SK-N-MC (cell line): ENCODE measurements around the gene HPS4.

Experiments used
- DNase-seq: peaks from one replicate; pipeline ENCODE4 v3.0.0-alpha.2; 2011; ENCODE audit warnings: low read depth, low spot score
- H3K27ac ChIP-seq: fragments of 200-600 bp; sonication (generic); 2 replicates; pipeline ENCODE4 v1.5.1; 2016; ENCODE audit warnings: mixed run types
- H3K36me3 ChIP-seq: fragments of 200-600 bp; sonication (generic); 2 replicates; pipeline ENCODE4 v1.6.1; 2017; ENCODE audit warnings: antibody characterized with exemption, low read length, mixed read lengths; ENCODE audit not compliant: insufficient read depth
- H3K4me3 ChIP-seq: fragments of 200-600 bp; sonication (generic); 2 replicates; pipeline ENCODE4 v1.5.1; 2016
- H3K9ac ChIP-seq: fragments of 200-600 bp; sonication (generic); 2 replicates; pipeline ENCODE4 v1.8.0; 2017; ENCODE audit warnings: mixed run types, mixed read lengths; ENCODE audit not compliant: insufficient read length
- H3K9me3 ChIP-seq: fragments of 200-600 bp; sonication (generic); 2 replicates; pipeline ENCODE4 v1.6.1; 2017; ENCODE audit warnings: low read depth, mild to moderate bottlenecking, antibody characterized with exemption, low read length, moderate library complexity, mixed read lengths
- EZH2 ChIP-seq: fragments of 200-600 bp; sonication (generic); IDR thresholded peaks from one replicate; pipeline ENCODE4 v1.6.1; 2017; ENCODE audit warnings: antibody characterized with exemption
- FOXP2 ChIP-seq: optimal IDR thresholded peaks from 2 replicates; pipeline ENCODE3; 2011; ENCODE audit warnings: mild to moderate bottlenecking, moderate library complexity; ENCODE audit not compliant: insufficient read depth; ENCODE audit errors: extremely low read length, control extremely low read depth
- POLR2AphosphoS5 ChIP-seq: IDR thresholded peaks from 2 replicates; pipeline ENCODE4 v1.6.1; 2012; ENCODE audit warnings: mild to moderate bottlenecking, low read depth, low read length, borderline replicate concordance

HPS4 gene

DNA sequence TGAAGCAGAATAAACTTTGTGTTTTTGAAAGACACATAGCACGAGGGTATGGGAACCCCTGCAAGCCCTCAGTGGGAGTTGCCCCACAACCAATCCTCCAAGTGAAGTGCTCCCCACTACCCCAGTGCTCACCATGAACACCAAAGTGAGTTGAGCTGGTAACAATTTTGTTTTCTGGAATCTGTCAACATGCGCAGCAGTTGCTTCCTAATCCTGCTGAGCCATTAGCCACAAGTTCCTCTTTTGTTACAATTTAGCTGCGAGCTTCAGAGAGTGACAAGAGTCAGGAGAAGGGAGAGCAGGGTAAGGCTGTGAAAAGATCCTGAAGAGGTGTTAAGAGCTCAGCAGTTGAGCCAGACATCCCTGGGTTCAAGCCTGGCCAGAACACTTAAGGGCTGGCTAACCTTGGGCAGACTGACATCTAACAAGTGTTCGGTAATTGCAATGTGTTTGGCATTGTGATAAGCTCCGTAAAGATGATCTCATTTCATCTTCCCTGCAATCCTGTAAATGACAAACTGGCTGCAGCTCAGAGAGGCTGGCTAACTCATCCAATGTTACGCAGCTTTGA, 78.6 kb downstream of the HPS4 start:
- Histone ChIP-seq H3K4me3 (no peak overlapping the region), H3K27ac (no peak overlapping the region), H3K36me3 (no peaks in the 10 kb centered on the region), H3K9me3 (no peaks in the 10 kb centered on the region), H3K9ac (no peak overlapping the region)
- no peak for DNase-seq
- TF ChIP-seq FOXP2 (no peak), POLR2AphosphoS5 (no peak), EZH2 (no peak)

GRCh38 chr22:26401726-26402125, 81.9 kb downstream of the HPS4 start:
- H3K27ac ChIP-seq = no peak overlapping the region
- no peaks in the 10 kb centered on the region for H3K36me3 ChIP-seq
- TF ChIP-seq EZH2 = no peak
- TF ChIP-seq POLR2AphosphoS5 = no peak
- no peak for TF ChIP-seq FOXP2
- H3K9ac ChIP-seq = no peak overlapping the region
- H3K9me3 ChIP-seq = no peaks in the 10 kb centered on the region
- H3K4me3 ChIP-seq = no peak overlapping the region
- DNase-seq = no peak
